HepG2 (cell line): ENCODE measurements around the gene MZT1. TPM values are rescaled to one million over a fixed set of nuclear protein-coding genes. Genes with fewer than 3 reads are reported as not detected.
A peak's percentile ranks its signal among the peaks of the same experiment; 100 is the strongest.

Source experiments
- ATAD3A ChIP-seq: sonication (generic); formaldehyde crosslinking; IDR thresholded peaks from 2 replicates; pipeline ENCODE4 v1.4.0; 2020; ENCODE audit warnings: missing genetic modification reagents
- CREB1 ChIP-seq, 2 experiments: fragments of 450-650 bp in 1 of 2; IDR thresholded peaks; 2 replicates each; pipeline ENCODE4 v1.6.1; 2016 to 2017; ENCODE audit warnings: control low read depth in 1 of 2, mild to moderate bottlenecking in 1 of 2, missing compliant biosample characterization in 1 of 2, missing genetic modification characterization in 1 of 2
- ELF1 ChIP-seq: sonication (generic); formaldehyde crosslinking; IDR thresholded peaks from 2 replicates; pipeline ENCODE4 v1.4.0; 2020; ENCODE audit warnings: missing genetic modification reagents
- HOXA5 ChIP-seq: sonication (generic); formaldehyde crosslinking; IDR thresholded peaks from 2 replicates; pipeline ENCODE4 v1.4.0; 2020; ENCODE audit warnings: missing genetic modification reagents
- MAZ ChIP-seq, 2 experiments: sonication (generic) in 1 of 2; formaldehyde crosslinking in 1 of 2; IDR thresholded peaks; 2 replicates each; pipeline versions ENCODE4 v1.5.0 to v1.6.1; 2012 to 2020; ENCODE audit warnings: low read depth in 2 of 2, mild to moderate bottlenecking in 2 of 2, borderline replicate concordance in 1 of 2, improper control_type of control experiment in 1 of 2, low read length in 1 of 2, missing genetic modification reagents in 1 of 2, moderate library complexity in 1 of 2
- MXI1 ChIP-seq: IDR thresholded peaks from 3 replicates; pipeline ENCODE4 v1.6.1; 2012; ENCODE audit warnings: low read depth, low read length, inconsistent platforms, borderline replicate concordance
- RAD21 ChIP-seq: fragments of 450-650 bp; formaldehyde crosslinking; IDR thresholded peaks from 2 replicates; pipeline ENCODE4 v1.5.0; 2020; ENCODE audit warnings: mild to moderate bottlenecking
- REL ChIP-seq: sonication (generic); formaldehyde crosslinking; conservative IDR thresholded peaks from 2 replicates; pipeline ENCODE4 v1.8.0; 2022; ENCODE audit warnings: mild to moderate bottlenecking, missing genetic modification reagents, moderate library complexity
- SOX6 ChIP-seq, 2 experiments: fragments of 450-650 bp in 1 of 2; sonication (generic) in 1 of 2; formaldehyde crosslinking in 1 of 2; IDR thresholded peaks; 2 replicates each; pipeline versions ENCODE4 v1.4.0 to v1.6.1; 2017 to 2020; ENCODE audit warnings: antibody characterized with exemption in 1 of 2, mild to moderate bottlenecking in 1 of 2, missing genetic modification reagents in 1 of 2
- TP53 ChIP-seq: sonication (generic); formaldehyde crosslinking; conservative IDR thresholded peaks from 2 replicates; pipeline ENCODE4 v1.4.0; 2020; ENCODE audit warnings: missing genetic modification reagents
- TSC22D2 ChIP-seq: sonication (generic); formaldehyde crosslinking; IDR thresholded peaks from 2 replicates; pipeline ENCODE4 v1.5.1; 2020; ENCODE audit warnings: missing genetic modification reagents, mild to moderate bottlenecking, borderline replicate concordance
- polyA plus RNA-seq, 8 experiments: library from polyadenylated mRNA; depleted of rRNA in 3 of 8; stranded (reverse) in 7 of 8; unstranded in 1 of 8; fragments of >200 nt; fragmentation: Illumina TruSeq in 4 of 8; extraction: Trizol in 4 of 8; gene quantifications; 2 replicates each; pipeline versions ENCODE4 v1.2.1 to v1.2.3, GENCODE V29; 2011 to 2016; ENCODE audit warnings: low read depth in 4 of 8, missing spikeins in 1 of 8, mixed read lengths in 1 of 8; ENCODE audit not compliant: insufficient read depth in 1 of 8
- total RNA-seq, 5 experiments: library from RNA; depleted of rRNA; stranded (reverse); fragments of >200 nt; fragmentation: Illumina TruSeq; extraction: Trizol; gene quantifications; 2 replicates each; pipeline ENCODE4 v1.2.3, GENCODE V29; 2016; ENCODE audit warnings: low read depth in 1 of 5
- TF ChIP-seq, protein P1 (sequence below): sonication (generic); formaldehyde crosslinking; IDR thresholded peaks from 2 replicates; pipeline ENCODE4 v1.5.1; 2020; ENCODE audit warnings: mild to moderate bottlenecking, missing genetic modification reagents, borderline replicate concordance
- TF ChIP-seq, protein P2 (sequence below): sonication (generic); formaldehyde crosslinking; IDR thresholded peaks from 2 replicates; pipeline ENCODE4 v1.8.0; 2022; ENCODE audit warnings: missing genetic modification reagents, low read depth, mild to moderate bottlenecking, borderline replicate concordance
- TF ChIP-seq, protein P3 (sequence below): fragments of 450-650 bp; IDR thresholded peaks from 2 replicates; pipeline ENCODE4 v1.6.1; 2016
- TF ChIP-seq, protein P4 (sequence below): sonication (generic); formaldehyde crosslinking; conservative IDR thresholded peaks from 2 replicates; pipeline ENCODE4 v1.4.0; 2020; ENCODE audit warnings: missing genetic modification reagents
- TF ChIP-seq, protein P5 (sequence below): sonication (generic); formaldehyde crosslinking; IDR thresholded peaks from 2 replicates; pipeline ENCODE4 v1.4.0; 2020; ENCODE audit warnings: missing genetic modification reagents, mild to moderate bottlenecking, borderline replicate concordance

The MZT1 gene
- total and polyA plus RNA-seq, 2 of the 13 experiments (the other 11 are each of a cell fraction or from before 2014, with no cell fraction given), result 11.7 to 17.2 TPM

DNA sequence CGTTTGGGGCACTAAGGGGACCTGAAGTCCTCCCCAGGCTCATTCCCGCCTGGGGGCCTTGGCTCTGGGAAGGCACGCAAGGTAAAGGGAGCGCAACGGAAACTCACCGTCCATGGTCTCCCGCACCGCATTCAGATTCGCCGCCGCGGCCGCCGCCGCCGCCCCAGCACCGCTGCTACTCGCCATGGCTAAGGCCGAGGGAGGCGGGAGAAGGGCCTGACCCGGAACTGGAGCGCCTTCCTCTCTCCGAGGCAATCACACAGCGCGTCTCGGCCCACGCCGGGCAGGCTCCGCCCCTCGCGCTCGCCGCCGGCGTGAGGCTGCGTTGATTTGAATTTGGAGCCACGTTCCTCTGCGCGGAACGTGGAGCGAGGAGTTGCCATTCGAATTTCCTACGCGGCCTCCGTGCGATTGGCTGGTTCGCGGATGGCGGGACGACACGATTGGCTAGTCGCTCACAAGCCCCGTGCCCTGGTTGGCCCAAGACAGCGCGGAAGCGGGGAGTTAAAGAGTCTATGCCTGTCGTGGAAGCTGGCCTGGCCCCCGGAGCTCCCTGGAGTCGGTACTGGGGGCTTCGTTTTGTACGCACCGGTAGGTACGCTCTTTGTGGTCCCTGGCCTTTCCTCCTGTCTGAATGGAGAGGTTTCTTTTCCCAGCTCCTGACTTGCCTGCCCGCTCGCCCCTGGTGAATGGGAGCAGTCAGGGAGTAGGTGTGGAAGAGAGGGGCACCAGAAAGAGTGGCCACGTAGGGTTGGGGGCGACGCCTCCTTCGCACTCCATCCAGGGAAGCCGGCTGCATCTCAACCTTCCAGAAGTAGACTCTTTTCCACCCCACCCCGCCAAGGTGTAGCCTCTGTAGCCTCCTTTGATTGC, at the start of gene MZT1, which contains the start of gene BORA (continued):
- TF ChIP-seq, protein P1, sequence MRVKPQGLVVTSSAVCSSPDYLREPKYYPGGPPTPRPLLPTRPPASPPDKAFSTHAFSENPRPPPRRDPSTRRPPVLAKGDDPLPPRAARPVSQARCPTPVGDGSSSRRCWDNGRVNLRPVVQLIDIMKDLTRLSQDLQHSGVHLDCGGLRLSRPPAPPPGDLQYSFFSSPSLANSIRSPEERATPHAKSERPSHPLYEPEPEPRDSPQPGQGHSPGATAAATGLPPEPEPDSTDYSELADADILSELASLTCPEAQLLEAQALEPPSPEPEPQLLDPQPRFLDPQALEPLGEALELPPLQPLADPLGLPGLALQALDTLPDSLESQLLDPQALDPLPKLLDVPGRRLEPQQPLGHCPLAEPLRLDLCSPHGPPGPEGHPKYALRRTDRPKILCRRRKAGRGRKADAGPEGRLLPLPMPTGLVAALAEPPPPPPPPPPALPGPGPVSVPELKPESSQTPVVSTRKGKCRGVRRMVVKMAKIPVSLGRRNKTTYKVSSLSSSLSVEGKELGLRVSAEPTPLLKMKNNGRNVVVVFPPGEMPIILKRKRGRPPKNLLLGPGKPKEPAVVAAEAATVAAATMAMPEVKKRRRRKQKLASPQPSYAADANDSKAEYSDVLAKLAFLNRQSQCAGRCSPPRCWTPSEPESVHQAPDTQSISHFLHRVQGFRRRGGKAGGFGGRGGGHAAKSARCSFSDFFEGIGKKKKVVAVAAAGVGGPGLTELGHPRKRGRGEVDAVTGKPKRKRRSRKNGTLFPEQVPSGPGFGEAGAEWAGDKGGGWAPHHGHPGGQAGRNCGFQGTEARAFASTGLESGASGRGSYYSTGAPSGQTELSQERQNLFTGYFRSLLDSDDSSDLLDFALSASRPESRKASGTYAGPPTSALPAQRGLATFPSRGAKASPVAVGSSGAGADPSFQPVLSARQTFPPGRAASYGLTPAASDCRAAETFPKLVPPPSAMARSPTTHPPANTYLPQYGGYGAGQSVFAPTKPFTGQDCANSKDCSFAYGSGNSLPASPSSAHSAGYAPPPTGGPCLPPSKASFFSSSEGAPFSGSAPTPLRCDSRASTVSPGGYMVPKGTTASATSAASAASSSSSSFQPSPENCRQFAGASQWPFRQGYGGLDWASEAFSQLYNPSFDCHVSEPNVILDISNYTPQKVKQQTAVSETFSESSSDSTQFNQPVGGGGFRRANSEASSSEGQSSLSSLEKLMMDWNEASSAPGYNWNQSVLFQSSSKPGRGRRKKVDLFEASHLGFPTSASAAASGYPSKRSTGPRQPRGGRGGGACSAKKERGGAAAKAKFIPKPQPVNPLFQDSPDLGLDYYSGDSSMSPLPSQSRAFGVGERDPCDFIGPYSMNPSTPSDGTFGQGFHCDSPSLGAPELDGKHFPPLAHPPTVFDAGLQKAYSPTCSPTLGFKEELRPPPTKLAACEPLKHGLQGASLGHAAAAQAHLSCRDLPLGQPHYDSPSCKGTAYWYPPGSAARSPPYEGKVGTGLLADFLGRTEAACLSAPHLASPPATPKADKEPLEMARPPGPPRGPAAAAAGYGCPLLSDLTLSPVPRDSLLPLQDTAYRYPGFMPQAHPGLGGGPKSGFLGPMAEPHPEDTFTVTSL (CRISPR knock-in tag), result peak; percentile 45; the same call in 1 of the 2 replicates
- TF ChIP-seq TSC22D2 (CRISPR knock-in tag), result no peak; the same call in 1 of the 2 replicates
- TF ChIP-seq HOXA5 (CRISPR knock-in tag), result peak; percentile 57; the same call in 1 of the 2 replicates
- peak; percentile 80 for TF ChIP-seq CREB1 (IDR thresholded peaks at IDR 0.05)
- peak; percentile 89 for TF ChIP-seq CREB1 (CRISPR knock-in tag; IDR thresholded peaks at IDR 0.05)
- TF ChIP-seq, protein P2, sequence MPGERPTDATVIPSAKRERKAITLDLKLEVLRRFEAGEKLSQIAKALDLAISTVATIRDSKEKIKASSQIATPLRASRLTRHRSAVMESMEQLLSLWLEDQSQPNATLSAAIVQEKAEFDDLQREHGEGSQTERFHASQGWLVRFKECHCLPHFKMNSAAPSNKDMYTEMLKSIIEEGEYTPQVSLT (CRISPR knock-in tag), result no peak
- TF ChIP-seq REL, result peak; percentile 100
- TF ChIP-seq SOX6 (IDR thresholded peaks at IDR 0.05), result no peak
- TF ChIP-seq SOX6 (CRISPR knock-in tag; IDR thresholded peaks at IDR 0.05), result peak; percentile 70
- no peak for TF ChIP-seq MAZ (IDR thresholded peaks at IDR 0.05; ENCODE audit: borderline replicate concordance, low read depth, low read length)
- peak; percentile 65 for TF ChIP-seq MAZ (CRISPR knock-in tag; IDR thresholded peaks at IDR 0.05; ENCODE audit: low read depth)
- no peak for TF ChIP-seq ATAD3A (CRISPR knock-in tag)
- peak; percentile 100 for TF ChIP-seq MXI1
- TF ChIP-seq, protein P3, sequence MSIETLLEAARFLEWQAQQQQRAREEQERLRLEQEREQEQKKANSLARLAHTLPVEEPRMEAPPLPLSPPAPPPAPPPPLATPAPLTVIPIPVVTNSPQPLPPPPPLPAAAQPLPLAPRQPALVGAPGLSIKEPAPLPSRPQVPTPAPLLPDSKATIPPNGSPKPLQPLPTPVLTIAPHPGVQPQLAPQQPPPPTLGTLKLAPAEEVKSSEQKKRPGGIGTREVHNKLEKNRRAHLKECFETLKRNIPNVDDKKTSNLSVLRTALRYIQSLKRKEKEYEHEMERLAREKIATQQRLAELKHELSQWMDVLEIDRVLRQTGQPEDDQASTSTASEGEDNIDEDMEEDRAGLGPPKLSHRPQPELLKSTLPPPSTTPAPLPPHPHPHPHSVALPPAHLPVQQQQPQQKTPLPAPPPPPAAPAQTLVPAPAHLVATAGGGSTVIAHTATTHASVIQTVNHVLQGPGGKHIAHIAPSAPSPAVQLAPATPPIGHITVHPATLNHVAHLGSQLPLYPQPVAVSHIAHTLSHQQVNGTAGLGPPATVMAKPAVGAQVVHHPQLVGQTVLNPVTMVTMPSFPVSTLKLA, result peak; percentile 90
- no peak for TF ChIP-seq RAD21 (CRISPR knock-in tag)
- TF ChIP-seq, protein P4, sequence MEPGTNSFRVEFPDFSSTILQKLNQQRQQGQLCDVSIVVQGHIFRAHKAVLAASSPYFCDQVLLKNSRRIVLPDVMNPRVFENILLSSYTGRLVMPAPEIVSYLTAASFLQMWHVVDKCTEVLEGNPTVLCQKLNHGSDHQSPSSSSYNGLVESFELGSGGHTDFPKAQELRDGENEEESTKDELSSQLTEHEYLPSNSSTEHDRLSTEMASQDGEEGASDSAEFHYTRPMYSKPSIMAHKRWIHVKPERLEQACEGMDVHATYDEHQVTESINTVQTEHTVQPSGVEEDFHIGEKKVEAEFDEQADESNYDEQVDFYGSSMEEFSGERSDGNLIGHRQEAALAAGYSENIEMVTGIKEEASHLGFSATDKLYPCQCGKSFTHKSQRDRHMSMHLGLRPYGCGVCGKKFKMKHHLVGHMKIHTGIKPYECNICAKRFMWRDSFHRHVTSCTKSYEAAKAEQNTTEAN (CRISPR knock-in tag), result 0 out of 2 replicates have a peak, but pooled peaks have one; percentile 29
- TF ChIP-seq ELF1 (CRISPR knock-in tag), result peak; percentile 93
- TF ChIP-seq, protein P5, sequence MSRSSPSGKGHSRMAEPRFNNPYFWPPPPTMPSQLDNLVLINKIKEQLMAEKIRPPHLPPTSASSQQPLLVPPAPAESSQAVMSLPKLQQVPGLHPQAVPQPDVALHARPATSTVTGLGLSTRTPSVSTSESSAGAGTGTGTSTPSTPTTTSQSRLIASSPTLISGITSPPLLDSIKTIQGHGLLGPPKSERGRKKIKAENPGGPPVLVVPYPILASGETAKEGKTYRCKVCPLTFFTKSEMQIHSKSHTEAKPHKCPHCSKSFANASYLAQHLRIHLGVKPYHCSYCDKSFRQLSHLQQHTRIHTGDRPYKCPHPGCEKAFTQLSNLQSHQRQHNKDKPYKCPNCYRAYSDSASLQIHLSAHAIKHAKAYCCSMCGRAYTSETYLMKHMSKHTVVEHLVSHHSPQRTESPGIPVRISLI (CRISPR knock-in tag), result 0 out of 2 replicates have a peak, but pooled peaks have one; percentile 31
- peak; percentile 69; the same call in 1 of the 2 replicates for TF ChIP-seq TP53
